Suprapubic skin (tissue), 3 donors: ENCODE data around the gene CACNA1S.

ENCODE experiments used
- EP300 ChIP-seq: sonication (generic); formaldehyde crosslinking; IDR thresholded peaks from one replicate; pipeline ENCODE4 v1.6.1; 2017; ENCODE audit warnings: antibody characterized with exemption
- TF ChIP-seq, protein P1 (sequence below), 2 donors: fragments of 200-600 bp in 1 of 2; fragments of 450-650 bp in 1 of 2; sonication (generic) in 1 of 2; IDR thresholded peaks; one replicate each; pipeline ENCODE4 v1.5.1; 2016 to 2019; ENCODE audit warnings: antibody characterized with exemption in 2 of 2, mild to moderate bottlenecking in 1 of 2, moderate library complexity in 1 of 2

DNA sequence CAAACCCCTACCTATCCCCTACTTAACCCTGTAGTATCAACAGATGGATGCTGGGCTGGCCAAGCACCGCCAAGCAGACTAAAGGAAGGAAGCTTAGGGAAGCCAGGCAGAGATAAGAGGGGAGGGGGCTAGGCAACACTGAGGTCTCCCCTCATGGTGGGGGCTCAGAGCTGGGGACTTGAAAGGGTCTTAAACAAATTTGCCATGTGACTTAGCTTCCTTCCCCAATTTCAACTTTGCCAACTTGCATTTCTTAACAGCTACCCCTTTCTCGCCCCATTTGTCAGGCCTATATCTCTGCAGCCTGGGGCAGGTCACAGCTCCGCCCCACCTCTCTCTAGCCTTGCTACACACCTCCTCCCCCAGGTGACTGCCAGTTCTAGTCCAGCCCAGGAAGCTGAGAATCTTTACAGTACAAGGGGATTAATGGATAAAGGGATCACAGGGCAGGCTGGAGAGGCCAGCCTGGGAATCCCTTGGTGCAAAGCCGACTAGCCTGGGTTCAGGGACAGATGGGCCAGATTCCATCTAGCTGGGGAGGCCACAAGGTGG lies 92.1 kb downstream of the CACNA1S start:
- TF ChIP-seq, protein P1, sequence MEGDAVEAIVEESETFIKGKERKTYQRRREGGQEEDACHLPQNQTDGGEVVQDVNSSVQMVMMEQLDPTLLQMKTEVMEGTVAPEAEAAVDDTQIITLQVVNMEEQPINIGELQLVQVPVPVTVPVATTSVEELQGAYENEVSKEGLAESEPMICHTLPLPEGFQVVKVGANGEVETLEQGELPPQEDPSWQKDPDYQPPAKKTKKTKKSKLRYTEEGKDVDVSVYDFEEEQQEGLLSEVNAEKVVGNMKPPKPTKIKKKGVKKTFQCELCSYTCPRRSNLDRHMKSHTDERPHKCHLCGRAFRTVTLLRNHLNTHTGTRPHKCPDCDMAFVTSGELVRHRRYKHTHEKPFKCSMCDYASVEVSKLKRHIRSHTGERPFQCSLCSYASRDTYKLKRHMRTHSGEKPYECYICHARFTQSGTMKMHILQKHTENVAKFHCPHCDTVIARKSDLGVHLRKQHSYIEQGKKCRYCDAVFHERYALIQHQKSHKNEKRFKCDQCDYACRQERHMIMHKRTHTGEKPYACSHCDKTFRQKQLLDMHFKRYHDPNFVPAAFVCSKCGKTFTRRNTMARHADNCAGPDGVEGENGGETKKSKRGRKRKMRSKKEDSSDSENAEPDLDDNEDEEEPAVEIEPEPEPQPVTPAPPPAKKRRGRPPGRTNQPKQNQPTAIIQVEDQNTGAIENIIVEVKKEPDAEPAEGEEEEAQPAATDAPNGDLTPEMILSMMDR (IDR thresholded peaks at IDR 0.05): no peak
- no peak for TF ChIP-seq EP300
